ENCODE results near the gene TTLL9. TPM values are rescaled to one million over a fixed set of nuclear protein-coding genes. Genes with fewer than 3 reads are reported as not detected.
A peak's percentile ranks its signal among the peaks of the same experiment; 100 is the strongest.

TTLL9 gene
- total RNA-seq, 1 donor from 2014 or later: 0.52 TPM

GRCh38 chr20:31836853-31837608, 33.4 kb upstream of the TTLL9 start:
- H3K36me3 ChIP-seq (ENCODE audit: control insufficient read depth in 3 of 3, insufficient read depth in 3 of 3, low read length in 3 of 3): peaks cover 16 to 28% (median 27%) of the 10 kb centered on the region in 3 donors
- no peak overlapping the region for H3K4me3 ChIP-seq (ENCODE audit: low read length in 3 of 3)
- peaks cover 42 to 64% (median 60%) of the 10 kb centered on the region in 3 donors for H3K4me1 ChIP-seq (ENCODE audit: control insufficient read depth in 3 of 3, insufficient read depth in 3 of 3, low read length in 3 of 3)
- H3K27ac ChIP-seq (ENCODE audit: low read depth, low read length): peak overlapping the region; percentile 48
- H3K27me3 ChIP-seq (ENCODE audit: control insufficient read depth in 3 of 3, insufficient read depth in 3 of 3, low read length in 3 of 3): no peaks in the 10 kb centered on the region
- H3K9ac ChIP-seq (ENCODE audit: low read depth in 1 of 3, low read length in 3 of 3): no peak overlapping the region
- no peaks in the 10 kb centered on the region for H3K9me3 ChIP-seq (ENCODE audit: control insufficient read depth in 3 of 3, low read length in 3 of 3)

DNA sequence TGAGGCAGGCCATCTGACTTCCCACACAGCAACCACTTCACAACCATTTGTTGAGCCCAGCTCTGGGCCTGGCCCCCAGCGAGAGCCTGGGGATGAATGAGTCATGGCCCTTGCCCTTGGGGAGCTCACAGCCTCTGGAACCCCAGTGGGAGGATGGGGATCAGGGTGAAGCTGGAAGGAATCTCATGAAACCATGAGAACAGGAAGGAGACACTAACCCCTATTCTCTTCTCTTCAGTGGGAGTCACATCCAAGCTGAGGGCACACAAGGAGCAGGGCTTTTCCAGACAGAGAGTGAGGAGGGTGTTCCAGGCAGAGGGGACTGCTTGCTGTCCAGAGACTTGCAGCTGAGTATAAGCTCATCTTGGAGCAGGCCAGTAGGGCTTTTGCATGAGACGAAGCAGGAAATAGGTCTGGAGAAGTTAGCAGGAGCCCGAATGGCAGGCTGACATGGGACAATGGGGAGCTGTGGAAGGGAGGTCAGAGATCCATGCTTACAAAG, 32.5 kb upstream of the TTLL9 start:
- H3K4me1 ChIP-seq (ENCODE audit: control insufficient read depth in 3 of 3, insufficient read depth in 3 of 3, low read length in 3 of 3): peaks cover 47 to 70% (median 69%) of the 10 kb centered on the region in 3 donors
- H3K9ac ChIP-seq (ENCODE audit: low read depth in 1 of 3, low read length in 3 of 3): peak overlapping the region in 1 of 3 donors; percentile 19
- H3K27me3 ChIP-seq (ENCODE audit: control insufficient read depth in 3 of 3, insufficient read depth in 3 of 3, low read length in 3 of 3): no peaks in the 10 kb centered on the region
- H3K36me3 ChIP-seq (ENCODE audit: control insufficient read depth in 3 of 3, insufficient read depth in 3 of 3, low read length in 3 of 3): peaks cover 11 to 27% (median 21%) of the 10 kb centered on the region in 3 donors
- no peaks in the 10 kb centered on the region for H3K9me3 ChIP-seq (ENCODE audit: control insufficient read depth in 3 of 3, low read length in 3 of 3)
- no peak overlapping the region for H3K4me3 ChIP-seq (ENCODE audit: low read length in 3 of 3)
- H3K27ac ChIP-seq (ENCODE audit: low read depth, low read length): peak overlapping the region; percentile 48

GRCh38 chr20:31838646-31839292, 31.7 kb upstream of the TTLL9 start:
- peak overlapping the region; percentile 18 for H3K27ac ChIP-seq (ENCODE audit: low read depth, low read length)
- H3K9me3 ChIP-seq (ENCODE audit: control insufficient read depth in 3 of 3, low read length in 3 of 3): no peaks in the 10 kb centered on the region
- no peak overlapping the region for H3K9ac ChIP-seq (ENCODE audit: low read depth in 1 of 3, low read length in 3 of 3)
- H3K4me3 ChIP-seq (ENCODE audit: low read length in 3 of 3): no peak overlapping the region
- no peaks in the 10 kb centered on the region for H3K27me3 ChIP-seq (ENCODE audit: control insufficient read depth in 3 of 3, insufficient read depth in 3 of 3, low read length in 3 of 3)
- H3K36me3 ChIP-seq (ENCODE audit: control insufficient read depth in 3 of 3, insufficient read depth in 3 of 3, low read length in 3 of 3): peaks cover 3 to 19% (median 13%) of the 10 kb centered on the region in 3 donors
- H3K4me1 ChIP-seq (ENCODE audit: control insufficient read depth in 3 of 3, insufficient read depth in 3 of 3, low read length in 3 of 3): peaks cover 47 to 65% (median 64%) of the 10 kb centered on the region in 3 donors

DNA sequence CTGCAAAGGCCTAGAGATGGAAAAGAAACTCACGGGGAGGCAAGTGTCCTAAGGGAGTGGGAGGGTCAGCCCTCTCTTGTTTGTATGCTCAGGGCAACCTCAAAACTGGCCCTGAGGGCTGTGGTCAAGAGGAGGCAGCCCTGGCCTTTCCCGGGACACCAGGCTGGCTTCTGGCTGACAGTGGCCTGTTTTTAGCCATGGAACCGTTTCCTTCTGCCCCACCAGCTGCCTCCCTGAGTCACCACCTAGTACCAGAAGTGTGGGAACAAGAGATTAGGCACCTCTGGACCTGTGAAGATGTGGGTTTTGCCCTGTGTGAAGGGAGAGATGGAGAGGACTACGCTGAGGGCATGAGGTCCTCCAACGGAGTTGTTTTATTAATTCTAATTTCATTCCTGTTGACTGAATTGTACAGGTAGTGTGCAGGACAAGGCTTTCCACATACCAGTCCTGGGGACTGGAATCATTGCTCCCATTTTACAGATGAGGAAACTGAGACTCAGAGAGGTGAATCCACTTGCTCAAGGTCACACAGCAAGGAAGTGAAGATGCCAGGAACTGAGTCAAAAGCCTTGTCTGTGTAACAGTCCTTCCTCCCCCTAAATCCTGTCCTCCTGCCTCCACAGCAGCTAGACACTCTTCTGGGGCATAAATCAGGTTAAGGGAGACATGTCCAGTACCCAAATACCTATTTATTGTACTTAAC, 30.5 kb upstream of the TTLL9 start:
- Histone ChIP-seq H3K27ac (ENCODE audit: low read depth, low read length) (no peak overlapping the region), H3K36me3 (ENCODE audit: control insufficient read depth in 3 of 3, insufficient read depth in 3 of 3, low read length in 3 of 3) (peaks cover 0 to 8% (median 5%) of the 10 kb centered on the region in 3 donors), H3K4me3 (ENCODE audit: low read length in 3 of 3) (no peak overlapping the region), H3K9me3 (ENCODE audit: control insufficient read depth in 3 of 3, low read length in 3 of 3) (no peaks in the 10 kb centered on the region), H3K27me3 (ENCODE audit: control insufficient read depth in 3 of 3, insufficient read depth in 3 of 3, low read length in 3 of 3) (no peaks in the 10 kb centered on the region), H3K4me1 (ENCODE audit: control insufficient read depth in 3 of 3, insufficient read depth in 3 of 3, low read length in 3 of 3) (peaks cover 42 to 58% (median 57%) of the 10 kb centered on the region in 3 donors), H3K9ac (ENCODE audit: low read depth in 1 of 3, low read length in 3 of 3) (no peak overlapping the region)

DNA sequence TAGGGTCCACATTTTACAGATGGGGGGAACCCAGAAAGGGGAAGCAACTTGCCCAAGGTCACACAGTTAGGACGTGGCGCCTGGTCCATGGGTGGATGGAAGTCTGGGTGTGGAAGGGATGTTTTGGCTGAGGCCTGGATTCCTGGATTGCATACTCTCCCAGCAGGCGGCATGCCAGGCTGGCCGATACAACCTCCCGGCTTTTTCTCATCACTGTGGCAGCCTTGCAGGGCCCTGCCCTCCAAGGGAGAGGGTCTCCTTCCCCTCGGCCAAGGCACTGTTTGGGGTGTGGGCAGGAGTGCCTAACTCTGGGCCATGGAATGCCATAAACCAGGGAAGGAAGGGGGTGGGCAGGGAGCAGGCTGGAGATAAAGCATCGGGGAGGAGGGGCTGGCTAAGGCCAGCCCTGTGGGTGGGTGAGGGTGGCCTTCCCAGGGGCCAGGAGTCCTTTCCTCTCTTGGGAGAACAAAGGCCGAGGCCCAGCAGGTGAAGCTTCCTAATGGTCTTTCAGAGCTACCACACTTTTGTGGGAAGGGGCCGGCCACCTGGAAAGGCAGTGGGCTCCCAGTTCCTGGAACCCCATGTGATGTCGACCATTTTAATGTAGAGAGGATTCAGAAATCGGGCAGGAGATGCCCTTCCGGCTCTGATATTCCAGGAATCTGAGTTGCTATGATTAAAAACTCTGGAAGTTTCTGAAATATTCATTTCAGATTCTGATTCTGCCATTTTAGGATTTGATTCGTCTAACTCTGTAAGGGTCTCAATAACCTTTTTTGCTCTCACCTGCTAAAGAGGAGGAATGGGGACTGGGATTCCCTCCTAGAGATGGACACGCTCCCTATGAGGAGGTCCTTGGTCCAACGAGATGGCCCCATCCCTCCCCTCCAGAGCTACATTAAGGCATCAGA, 29.3 kb upstream of the TTLL9 start:
- no peaks in the 10 kb centered on the region for H3K9me3 ChIP-seq (ENCODE audit: control insufficient read depth in 3 of 3, low read length in 3 of 3)
- no peaks in the 10 kb centered on the region for H3K36me3 ChIP-seq (ENCODE audit: control insufficient read depth in 3 of 3, insufficient read depth in 3 of 3, low read length in 3 of 3)
- peak overlapping the region in 1 of 3 donors; percentile 74 for H3K9ac ChIP-seq (ENCODE audit: low read depth in 1 of 3, low read length in 3 of 3)
- H3K4me3 ChIP-seq (ENCODE audit: low read length in 3 of 3): no peak overlapping the region
- no peaks in the 10 kb centered on the region for H3K27me3 ChIP-seq (ENCODE audit: control insufficient read depth in 3 of 3, insufficient read depth in 3 of 3, low read length in 3 of 3)
- peaks cover 36 to 57% (median 53%) of the 10 kb centered on the region in 3 donors for H3K4me1 ChIP-seq (ENCODE audit: control insufficient read depth in 3 of 3, insufficient read depth in 3 of 3, low read length in 3 of 3)
- H3K27ac ChIP-seq (ENCODE audit: low read depth, low read length): peak overlapping the region; percentile 62

DNA sequence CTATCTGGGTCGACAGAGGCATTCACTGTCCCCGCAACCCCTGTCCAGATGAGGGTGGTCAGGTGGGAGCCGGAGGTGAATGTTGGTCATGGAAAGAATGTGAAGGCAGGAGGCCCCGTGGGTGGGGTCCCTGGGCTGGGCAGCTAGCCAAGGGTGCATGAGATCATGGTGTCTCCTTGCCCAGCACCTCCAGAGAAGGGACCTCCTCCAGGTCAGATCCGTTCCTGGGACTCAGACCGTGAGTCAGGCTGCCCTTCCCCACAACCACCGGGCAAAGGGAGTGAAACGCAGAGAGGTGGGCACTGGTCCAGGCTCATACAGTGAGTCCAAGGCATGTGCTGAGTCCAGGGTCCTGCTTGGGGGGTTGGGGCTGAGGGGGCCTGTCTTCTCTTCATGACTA, 28.5 kb upstream of the TTLL9 start:
- Histone ChIP-seq H3K36me3 (ENCODE audit: control insufficient read depth in 3 of 3, insufficient read depth in 3 of 3, low read length in 3 of 3) (no peaks in the 10 kb centered on the region), H3K27me3 (ENCODE audit: control insufficient read depth in 3 of 3, insufficient read depth in 3 of 3, low read length in 3 of 3) (no peaks in the 10 kb centered on the region), H3K9ac (ENCODE audit: low read depth in 1 of 3, low read length in 3 of 3) (peak overlapping the region in 2 of 3 donors; percentile 27 to 74), H3K9me3 (ENCODE audit: control insufficient read depth in 3 of 3, low read length in 3 of 3) (no peaks in the 10 kb centered on the region), H3K4me3 (ENCODE audit: low read length in 3 of 3) (peak overlapping the region in 1 of 3 donors; percentile 22), H3K4me1 (ENCODE audit: control insufficient read depth in 3 of 3, insufficient read depth in 3 of 3, low read length in 3 of 3) (peaks cover 28 to 54% (median 48%) of the 10 kb centered on the region in 3 donors), H3K27ac (ENCODE audit: low read depth, low read length) (peak overlapping the region; percentile 62)

DNA sequence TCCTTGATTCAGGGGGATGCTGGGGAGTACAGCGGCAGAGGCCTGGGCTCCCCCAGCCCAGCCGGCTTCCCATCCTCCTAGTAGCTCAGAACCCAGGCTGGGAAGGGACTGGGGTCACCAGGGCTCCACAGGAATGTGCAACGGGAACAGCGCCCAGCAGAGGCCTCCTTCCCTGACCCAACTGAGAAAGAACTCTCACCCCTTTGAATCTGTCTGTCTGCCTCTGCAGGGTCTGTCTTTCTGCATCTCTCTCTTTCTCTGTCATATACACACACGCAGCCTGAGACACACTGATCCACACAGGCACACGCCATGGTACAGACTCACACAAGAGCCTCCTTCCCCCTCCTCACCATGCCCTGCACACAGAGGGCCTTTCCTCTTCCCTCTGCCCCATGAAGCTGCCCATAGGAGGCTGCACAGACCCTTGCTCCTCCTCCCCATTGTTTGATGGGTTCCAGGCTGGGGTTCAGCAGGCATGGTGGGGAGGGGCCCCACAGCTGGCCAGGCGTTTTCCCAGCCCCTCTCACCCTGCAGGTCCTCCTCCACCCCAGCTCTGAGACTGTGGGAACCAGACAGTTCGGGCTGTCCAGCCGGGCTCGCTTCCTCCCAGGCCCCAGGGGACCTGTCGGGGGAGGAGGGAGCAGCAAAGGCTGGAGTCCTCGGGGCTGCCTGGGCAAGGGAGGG, 27.8 kb upstream of the TTLL9 start:
- Histone ChIP-seq H3K9ac (ENCODE audit: low read depth in 1 of 3, low read length in 3 of 3) (peak overlapping the region in 2 of 3 donors; percentile 27 to 74), H3K9me3 (ENCODE audit: control insufficient read depth in 3 of 3, low read length in 3 of 3) (no peaks in the 10 kb centered on the region), H3K4me3 (ENCODE audit: low read length in 3 of 3) (peak overlapping the region; percentile 32 to 49 (median 33)), H3K36me3 (ENCODE audit: control insufficient read depth in 3 of 3, insufficient read depth in 3 of 3, low read length in 3 of 3) (no peaks in the 10 kb centered on the region), H3K4me1 (ENCODE audit: control insufficient read depth in 3 of 3, insufficient read depth in 3 of 3, low read length in 3 of 3) (peaks cover 23 to 47% (median 41%) of the 10 kb centered on the region in 3 donors), H3K27ac (ENCODE audit: low read depth, low read length) (peak overlapping the region; percentile 64), H3K27me3 (ENCODE audit: control insufficient read depth in 3 of 3, insufficient read depth in 3 of 3, low read length in 3 of 3) (no peaks in the 10 kb centered on the region)

- Histone ChIP-seq H3K36me3 (ENCODE audit: control insufficient read depth in 3 of 3, insufficient read depth in 3 of 3, low read length in 3 of 3) (no peaks in the 10 kb centered on the region), H3K9me3 (ENCODE audit: control insufficient read depth in 3 of 3, low read length in 3 of 3) (no peaks in the 10 kb centered on the region), H3K4me3 (ENCODE audit: low read length in 3 of 3) (peak overlapping the region; percentile 33 to 46 (median 45)), H3K4me1 (ENCODE audit: control insufficient read depth in 3 of 3, insufficient read depth in 3 of 3, low read length in 3 of 3) (peaks cover 17 to 40% (median 35%) of the 10 kb centered on the region in 3 donors), H3K27ac (ENCODE audit: low read depth, low read length) (peak overlapping the region; percentile 64), H3K27me3 (ENCODE audit: control insufficient read depth in 3 of 3, insufficient read depth in 3 of 3, low read length in 3 of 3) (no peaks in the 10 kb centered on the region), H3K9ac (ENCODE audit: low read depth in 1 of 3, low read length in 3 of 3) (peak overlapping the region in 1 of 3 donors; percentile 74)
Observed at GRCh38 chr20:31843288-31843687, 27.1 kb upstream of the TTLL9 start.

Data from skeletal muscle tissue (tissue), 4 donors.